Ectodermal cell (in vitro differentiated cells): ENCODE results near the gene PDE8B.

Experiments used
- H3K27ac ChIP-seq: 2 replicates; pipeline ENCODE4 v1.7.0; 2013; ENCODE audit warnings: mild to moderate bottlenecking, low read depth, low read length; ENCODE audit not compliant: insufficient read depth, poor library complexity, severe bottlenecking
- H3K27me3 ChIP-seq: 2 replicates; pipeline ENCODE4 v1.7.0; 2013; ENCODE audit warnings: mild to moderate bottlenecking, low read length; ENCODE audit not compliant: insufficient read depth, control insufficient read depth, poor library complexity, severe bottlenecking
- H3K36me3 ChIP-seq: one replicate; pipeline ENCODE4 v1.7.0; 2013; ENCODE audit warnings: low read length; ENCODE audit not compliant: control insufficient read depth, insufficient read depth
- H3K4me1 ChIP-seq: one replicate; pipeline ENCODE4 v1.7.0; 2013; ENCODE audit warnings: low read length; ENCODE audit not compliant: control insufficient read depth, insufficient read depth
- H3K4me3 ChIP-seq: 2 replicates; pipeline ENCODE4 v1.7.0; 2013; ENCODE audit warnings: low read depth, low read length, control low read depth; ENCODE audit not compliant: insufficient read depth
- H3K9me3 ChIP-seq: 2 replicates; pipeline ENCODE4 v1.7.0; 2013; ENCODE audit warnings: mild to moderate bottlenecking, low read length, moderate library complexity; ENCODE audit not compliant: control insufficient read depth
- WGBS, 2 experiments: methylation state at CpG; one replicate each; pipeline ENCODE4 v1.1.7; 2013; ENCODE audit warnings: missing lambda C conversion rate in 2 of 2; 5-methylcytosine and 5-hydroxymethylcytosine counted together

Gene PDE8B

DNA sequence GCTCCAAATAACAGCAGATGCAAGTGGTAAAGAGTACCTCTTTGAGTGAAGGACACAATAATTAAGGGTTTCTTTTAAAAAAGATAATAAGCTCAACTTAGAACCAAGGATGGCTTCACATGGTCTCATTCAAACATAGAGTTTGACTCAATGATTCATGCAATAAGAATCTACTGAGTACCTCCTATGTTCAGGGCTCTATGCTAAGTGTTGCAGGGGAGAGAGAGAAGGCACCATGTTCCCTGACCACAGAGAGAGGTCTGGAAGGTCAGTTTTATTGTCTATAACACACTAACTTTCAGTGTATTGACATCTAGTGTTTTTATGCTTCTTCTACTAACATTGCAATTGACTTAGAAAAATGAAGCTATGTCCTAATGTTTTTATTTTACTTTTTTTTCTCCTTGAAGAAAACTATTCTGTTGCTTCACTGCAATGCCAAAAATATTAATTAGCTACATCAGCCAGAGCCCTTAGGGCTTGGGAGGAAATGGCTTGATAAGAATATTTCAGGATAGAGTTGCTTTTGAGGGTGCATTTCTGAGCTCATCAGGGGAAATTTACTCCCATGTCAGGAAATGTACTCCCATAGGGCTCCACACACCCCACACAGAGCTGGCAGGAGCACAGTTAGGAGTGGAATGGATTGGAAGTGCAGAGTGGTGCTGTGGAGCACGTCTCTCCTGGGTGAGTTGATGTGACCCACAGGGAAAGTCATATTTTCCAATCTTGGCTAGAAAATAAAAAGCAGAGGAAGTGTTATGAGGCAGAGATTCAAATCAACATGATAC lies 106.6 kb downstream of the PDE8B start:
- H3K27me3 ChIP-seq = no peaks in the 10 kb centered on the region
- WGBS, 2 experiments = 94 to 100% methylated on average over 1 of the region's 1 CpG

GRCh38 chr5:77318060-77318459 lies 107.6 kb downstream of the PDE8B start:
- no peaks in the 10 kb centered on the region for H3K27me3 ChIP-seq
- H3K36me3 ChIP-seq = no peaks in the 10 kb centered on the region
- peaks cover 9% of the 10 kb centered on the region for H3K4me1 ChIP-seq
- WGBS, 2 experiments = 75 to 94% methylated on average over 1 of the region's 2 CpGs
- H3K27ac ChIP-seq = no peak overlapping the region
- H3K9me3 ChIP-seq = no peaks in the 10 kb centered on the region
- no peak overlapping the region for H3K4me3 ChIP-seq

More for the DNA sequence above, 106.6 kb downstream of the PDE8B start:
- H3K4me1 ChIP-seq = peaks cover 4% of the 10 kb centered on the region
- H3K9me3 ChIP-seq = no peaks in the 10 kb centered on the region
- H3K27ac ChIP-seq = no peak overlapping the region
- H3K4me3 ChIP-seq = no peak overlapping the region
- no peaks in the 10 kb centered on the region for H3K36me3 ChIP-seq

- Histone ChIP-seq H3K9me3 (no peaks in the 10 kb centered on the region), H3K27me3 (no peaks in the 10 kb centered on the region), H3K27ac (no peak overlapping the region), H3K4me3 (no peak overlapping the region), H3K4me1 (peaks cover 9% of the 10 kb centered on the region), H3K36me3 (no peaks in the 10 kb centered on the region)
- WGBS, 2 experiments = 92 to 93% methylated on average over 5 of the region's 5 CpGs
Observed at GRCh38 chr5:77319117-77319804, 108.8 kb downstream of the PDE8B start.

DNA sequence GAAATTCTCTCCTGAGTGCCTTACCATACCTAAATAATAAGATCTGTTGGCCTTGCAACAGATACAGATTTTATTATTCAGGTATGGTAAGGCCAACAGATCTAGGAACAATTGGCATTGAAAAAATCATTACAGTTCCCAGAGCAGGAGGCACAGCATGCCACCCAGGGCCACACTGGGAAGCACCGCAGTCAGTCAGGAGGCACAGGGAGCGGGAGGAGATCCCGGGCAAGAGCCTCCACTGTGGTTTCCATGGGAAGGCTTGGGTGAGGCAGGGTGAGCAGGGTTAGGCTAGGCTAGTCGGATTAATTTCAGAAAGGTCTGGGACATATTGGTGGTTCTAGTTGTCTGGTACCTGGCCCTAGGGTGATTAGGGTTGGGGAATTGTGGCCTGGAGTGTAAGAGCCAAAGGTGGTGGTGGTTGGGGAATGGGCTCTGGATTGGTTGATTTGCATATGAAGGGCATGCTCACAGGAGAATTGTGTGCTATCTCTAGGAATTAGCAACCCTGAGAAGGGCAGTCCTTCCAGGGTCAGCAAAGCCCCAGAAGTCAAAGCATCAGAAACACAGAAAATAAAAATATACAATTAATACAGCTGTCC lies 111.4 kb downstream of the PDE8B start:
- no peak overlapping the region for H3K4me3 ChIP-seq
- WGBS, 2 experiments = 53 to 61% methylated on average over 4 of the region's 4 CpGs
- no peaks in the 10 kb centered on the region for H3K36me3 ChIP-seq
- H3K4me1 ChIP-seq = peaks cover 9% of the 10 kb centered on the region
- H3K27me3 ChIP-seq = no peaks in the 10 kb centered on the region
- no peak overlapping the region for H3K27ac ChIP-seq
- H3K9me3 ChIP-seq = no peaks in the 10 kb centered on the region

GRCh38 chr5:77322406-77322805 lies 111.9 kb downstream of the PDE8B start:
- Histone ChIP-seq H3K27me3 (no peaks in the 10 kb centered on the region), H3K4me3 (no peak overlapping the region), H3K4me1 (peaks cover 9% of the 10 kb centered on the region), H3K36me3 (no peaks in the 10 kb centered on the region), H3K9me3 (no peaks in the 10 kb centered on the region), H3K27ac (no peak overlapping the region)
- 24 to 29% methylated on average over 3 of the region's 4 CpGs for WGBS, 2 experiments

- Histone ChIP-seq H3K27me3 (no peaks in the 10 kb centered on the region), H3K9me3 (no peaks in the 10 kb centered on the region), H3K27ac (no peak overlapping the region), H3K4me3 (no peak overlapping the region), H3K36me3 (no peaks in the 10 kb centered on the region), H3K4me1 (peaks cover 9% of the 10 kb centered on the region)
- WGBS, 2 experiments = 90 to 97% methylated on average over 4 of the region's 4 CpGs
Observed at GRCh38 chr5:77325921-77326541, 115.6 kb downstream of the PDE8B start.

DNA sequence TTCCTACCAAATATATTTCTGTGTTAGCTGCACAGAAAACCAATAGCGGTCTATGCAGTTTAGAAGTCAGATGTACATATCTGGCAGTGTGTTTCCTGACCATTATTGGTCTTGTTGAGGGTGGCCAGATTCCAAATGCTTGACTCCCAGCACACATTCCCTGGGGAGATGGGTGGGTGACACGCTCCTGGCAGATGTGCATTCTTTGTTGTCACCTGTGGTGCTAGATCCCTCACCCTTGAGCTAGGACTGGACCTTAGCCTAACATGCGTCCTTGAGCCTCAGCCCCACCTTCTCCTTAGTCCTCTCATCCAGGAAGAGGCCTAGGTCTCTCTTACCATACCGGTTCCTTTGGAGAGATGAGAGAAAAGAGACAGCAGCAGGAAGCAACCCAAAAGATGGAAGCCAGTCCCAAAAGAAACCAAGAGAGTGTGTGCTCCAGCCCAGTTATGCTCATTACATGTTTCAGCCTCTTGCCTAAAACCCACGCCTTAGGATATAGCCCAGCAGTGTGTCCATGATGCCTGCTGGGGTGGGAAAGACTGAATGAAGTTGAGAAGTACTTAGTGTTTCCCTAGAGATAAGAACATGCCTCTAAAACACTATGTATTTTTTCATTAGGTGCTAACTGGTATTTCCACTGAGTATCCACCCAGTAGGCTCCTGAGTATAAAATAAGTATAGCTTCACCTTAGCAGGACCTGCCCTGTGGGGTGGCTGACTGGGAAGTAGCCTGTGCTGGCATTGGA lies 116.7 kb downstream of the PDE8B start:
- Histone ChIP-seq H3K27me3 (no peaks in the 10 kb centered on the region), H3K4me1 (peaks cover 4% of the 10 kb centered on the region), H3K9me3 (no peaks in the 10 kb centered on the region), H3K4me3 (no peak overlapping the region), H3K36me3 (no peaks in the 10 kb centered on the region), H3K27ac (no peak overlapping the region)
- 89 to 91% methylated on average over 5 of the region's 5 CpGs for WGBS, 2 experiments

- H3K4me1 ChIP-seq = peaks cover 7% of the 10 kb centered on the region
- H3K27ac ChIP-seq = no peak overlapping the region
- H3K27me3 ChIP-seq = no peaks in the 10 kb centered on the region
- H3K4me3 ChIP-seq = no peak overlapping the region
- H3K36me3 ChIP-seq = no peaks in the 10 kb centered on the region
- WGBS, 2 experiments = 93 to 94% methylated on average over 10 of the region's 10 CpGs
- H3K9me3 ChIP-seq = no peaks in the 10 kb centered on the region
Observed at GRCh38 chr5:77328930-77329647, 118.6 kb downstream of the PDE8B start.

GRCh38 chr5:77329664-77330430 lies 119.4 kb downstream of the PDE8B start:
- Histone ChIP-seq H3K27me3 (no peaks in the 10 kb centered on the region), H3K36me3 (no peaks in the 10 kb centered on the region), H3K4me3 (no peak overlapping the region), H3K4me1 (peaks cover 7% of the 10 kb centered on the region), H3K27ac (no peak overlapping the region), H3K9me3 (no peaks in the 10 kb centered on the region)
- WGBS, 2 experiments = 92 to 99% methylated on average over 2 to 3 of the region's 3 CpGs
